ENCODE results near the gene ANKH.

Gene ANKH

DNA sequence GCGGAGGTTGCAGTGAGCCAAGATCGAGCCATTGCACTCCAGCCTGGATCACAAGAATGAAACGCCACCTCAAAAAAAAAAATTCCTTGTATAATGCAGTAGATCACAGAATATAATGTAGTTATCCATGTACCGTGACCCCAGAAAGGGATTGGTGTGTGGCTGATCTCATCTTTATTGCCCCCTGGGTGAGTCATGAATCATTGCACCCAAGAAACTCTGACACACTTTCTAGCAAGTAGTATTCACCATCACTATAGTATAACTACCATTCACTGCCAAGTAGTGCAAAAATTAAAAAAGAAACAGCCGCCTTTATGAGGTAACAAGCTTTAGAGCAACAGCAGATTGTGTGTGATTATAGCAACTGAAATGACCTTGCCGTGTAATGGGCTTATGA lies 23.7 kb upstream of the ANKH start:
- Histone ChIP-seq H3K27ac (no peak overlapping the region), H3K9me3 (ENCODE audit: low read depth, low read length) (no peaks in the 10 kb centered on the region), H3K9ac (ENCODE audit: insufficient read length) (no peak overlapping the region), H3K4me3 (no peak overlapping the region), H3K36me3 (ENCODE audit: insufficient read depth, low read length) (no peaks in the 10 kb centered on the region)
- no peak for DNase-seq (ENCODE audit: low read depth, low spot score)
- TF ChIP-seq POLR2AphosphoS5 (IDR thresholded peaks at IDR 0.05; ENCODE audit: borderline replicate concordance, low read depth, low read length), result no peak
- no peak for TF ChIP-seq EZH2 (IDR thresholded peaks at IDR 0.05)

DNA sequence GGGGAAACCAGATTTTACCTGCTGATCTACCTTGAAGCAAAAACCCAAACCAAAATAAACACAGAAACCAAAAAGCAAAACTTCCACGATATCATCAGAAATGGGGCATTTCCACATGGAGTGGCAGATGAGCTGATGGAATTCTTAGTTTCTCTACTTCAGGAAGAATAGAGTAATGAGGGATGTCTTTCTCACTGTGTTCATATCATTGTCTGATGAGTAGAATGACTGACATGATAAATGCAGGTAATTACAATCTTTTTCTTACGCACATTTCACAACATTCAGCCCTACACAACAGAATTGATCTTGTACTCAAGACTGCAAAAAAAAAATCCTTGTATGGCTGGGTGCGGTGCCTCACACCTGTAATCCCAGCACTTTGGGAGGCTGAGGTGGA lies 23.2 kb upstream of the ANKH start:
- no peak for TF ChIP-seq FOXP2 (optimal IDR thresholded peaks at IDR 0.05; ENCODE audit: control extremely low read depth, extremely low read length, insufficient read depth)
- no peak for TF ChIP-seq EZH2 (IDR thresholded peaks at IDR 0.05)
- TF ChIP-seq POLR2AphosphoS5 (IDR thresholded peaks at IDR 0.05; ENCODE audit: borderline replicate concordance, low read depth, low read length), result no peak
- Histone ChIP-seq H3K9me3 (ENCODE audit: low read depth, low read length) (no peaks in the 10 kb centered on the region), H3K9ac (ENCODE audit: insufficient read length) (no peak overlapping the region), H3K36me3 (ENCODE audit: insufficient read depth, low read length) (no peaks in the 10 kb centered on the region), H3K4me3 (no peak overlapping the region), H3K27ac (no peak overlapping the region)
- DNase-seq (ENCODE audit: low read depth, low spot score), result no peak

DNA sequence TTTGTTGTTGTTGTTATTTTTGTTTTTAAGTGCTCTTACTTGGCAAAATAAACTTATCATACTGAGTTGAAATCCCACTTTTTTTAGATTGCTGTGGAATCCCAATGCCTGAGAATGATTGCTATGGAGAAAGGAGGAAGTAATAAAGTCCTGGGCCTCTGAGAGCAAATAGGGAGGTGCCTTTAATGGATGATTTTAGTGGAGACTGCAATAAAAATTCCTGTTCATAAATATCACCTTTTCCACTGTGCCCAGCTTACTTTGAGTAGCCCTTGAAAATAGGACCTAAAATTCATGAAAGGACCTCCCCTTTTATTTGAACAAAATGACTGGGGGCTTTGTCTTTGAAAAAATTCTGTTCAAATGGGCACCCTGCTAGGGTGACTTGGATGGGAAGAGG lies 21.8 kb upstream of the ANKH start:
- Histone ChIP-seq H3K9me3 (ENCODE audit: low read depth, low read length) (no peaks in the 10 kb centered on the region), H3K9ac (ENCODE audit: insufficient read length) (no peak overlapping the region), H3K27ac (no peak overlapping the region), H3K4me3 (no peak overlapping the region), H3K36me3 (ENCODE audit: insufficient read depth, low read length) (no peaks in the 10 kb centered on the region)
- DNase-seq (ENCODE audit: low read depth, low spot score), result no peak
- TF ChIP-seq EZH2 (IDR thresholded peaks at IDR 0.05) (no peak), FOXP2 (optimal IDR thresholded peaks at IDR 0.05; ENCODE audit: control extremely low read depth, extremely low read length, insufficient read depth) (no peak), POLR2AphosphoS5 (IDR thresholded peaks at IDR 0.05; ENCODE audit: borderline replicate concordance, low read depth, low read length) (no peak)

DNA sequence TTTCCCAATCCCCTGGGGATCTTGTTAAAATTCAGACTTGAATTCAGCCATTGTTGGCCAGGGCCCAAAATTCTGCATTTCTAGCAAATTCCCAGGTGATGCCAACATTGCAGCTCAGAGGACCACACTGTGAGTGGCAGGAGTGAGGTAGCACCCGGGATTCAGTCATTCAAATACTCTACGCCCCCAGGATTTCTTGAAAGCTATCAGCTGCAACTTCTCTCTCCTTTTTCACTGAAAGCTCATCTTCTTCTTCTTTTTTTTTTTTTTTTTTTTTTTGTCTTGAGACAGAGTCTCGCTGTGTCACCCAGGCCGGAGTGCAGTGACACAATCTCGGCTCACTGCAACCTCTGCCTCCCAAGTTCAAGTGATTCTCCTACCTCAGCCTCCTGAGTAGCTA lies 19.3 kb upstream of the ANKH start:
- no peak for DNase-seq (ENCODE audit: low read depth, low spot score)
- Histone ChIP-seq H3K36me3 (ENCODE audit: insufficient read depth, low read length) (no peaks in the 10 kb centered on the region), H3K9me3 (ENCODE audit: low read depth, low read length) (no peaks in the 10 kb centered on the region), H3K27ac (no peak overlapping the region), H3K4me3 (no peak overlapping the region), H3K9ac (ENCODE audit: insufficient read length) (no peak overlapping the region)
- no peak for TF ChIP-seq EZH2 (IDR thresholded peaks at IDR 0.05)
- no peak for TF ChIP-seq FOXP2 (optimal IDR thresholded peaks at IDR 0.05; ENCODE audit: control extremely low read depth, extremely low read length, insufficient read depth)
- no peak for TF ChIP-seq POLR2AphosphoS5 (IDR thresholded peaks at IDR 0.05; ENCODE audit: borderline replicate concordance, low read depth, low read length)

DNA sequence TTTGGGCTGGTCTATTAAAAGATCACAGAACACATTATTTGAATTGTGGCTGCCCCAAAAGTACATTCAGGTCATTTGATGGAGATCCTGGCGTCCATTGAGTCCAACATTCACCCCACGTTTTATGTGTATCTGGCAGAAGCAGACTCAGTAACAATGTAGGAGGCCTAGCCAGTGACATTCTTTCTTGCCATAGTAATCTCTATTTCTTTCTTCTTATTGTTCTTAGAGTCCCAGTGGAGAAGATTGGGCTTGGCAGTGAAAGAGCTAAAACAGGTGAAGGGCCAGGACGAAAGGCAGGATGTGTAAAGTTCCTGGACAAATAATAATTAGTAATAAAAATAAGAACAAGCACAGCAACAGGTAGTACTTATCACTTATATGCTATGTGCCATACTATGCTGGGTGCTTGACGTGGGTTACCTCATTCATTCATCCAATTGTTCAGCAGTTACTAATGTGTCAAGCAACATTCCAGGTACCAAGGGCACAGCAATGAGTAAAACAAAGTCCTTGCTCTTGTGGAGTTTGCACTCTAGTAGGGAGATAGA lies 12.6 kb upstream of the ANKH start:
- Histone ChIP-seq H3K9ac (ENCODE audit: insufficient read length) (no peak overlapping the region), H3K9me3 (ENCODE audit: low read depth, low read length) (no peaks in the 10 kb centered on the region), H3K4me3 (no peak overlapping the region), H3K36me3 (ENCODE audit: insufficient read depth, low read length) (no peaks in the 10 kb centered on the region), H3K27ac (no peak overlapping the region)
- no peak for DNase-seq (ENCODE audit: low read depth, low spot score)
- TF ChIP-seq EZH2 (IDR thresholded peaks at IDR 0.05) (no peak), POLR2AphosphoS5 (IDR thresholded peaks at IDR 0.05; ENCODE audit: borderline replicate concordance, low read depth, low read length) (no peak), FOXP2 (optimal IDR thresholded peaks at IDR 0.05; ENCODE audit: control extremely low read depth, extremely low read length, insufficient read depth) (no peak)

DNA sequence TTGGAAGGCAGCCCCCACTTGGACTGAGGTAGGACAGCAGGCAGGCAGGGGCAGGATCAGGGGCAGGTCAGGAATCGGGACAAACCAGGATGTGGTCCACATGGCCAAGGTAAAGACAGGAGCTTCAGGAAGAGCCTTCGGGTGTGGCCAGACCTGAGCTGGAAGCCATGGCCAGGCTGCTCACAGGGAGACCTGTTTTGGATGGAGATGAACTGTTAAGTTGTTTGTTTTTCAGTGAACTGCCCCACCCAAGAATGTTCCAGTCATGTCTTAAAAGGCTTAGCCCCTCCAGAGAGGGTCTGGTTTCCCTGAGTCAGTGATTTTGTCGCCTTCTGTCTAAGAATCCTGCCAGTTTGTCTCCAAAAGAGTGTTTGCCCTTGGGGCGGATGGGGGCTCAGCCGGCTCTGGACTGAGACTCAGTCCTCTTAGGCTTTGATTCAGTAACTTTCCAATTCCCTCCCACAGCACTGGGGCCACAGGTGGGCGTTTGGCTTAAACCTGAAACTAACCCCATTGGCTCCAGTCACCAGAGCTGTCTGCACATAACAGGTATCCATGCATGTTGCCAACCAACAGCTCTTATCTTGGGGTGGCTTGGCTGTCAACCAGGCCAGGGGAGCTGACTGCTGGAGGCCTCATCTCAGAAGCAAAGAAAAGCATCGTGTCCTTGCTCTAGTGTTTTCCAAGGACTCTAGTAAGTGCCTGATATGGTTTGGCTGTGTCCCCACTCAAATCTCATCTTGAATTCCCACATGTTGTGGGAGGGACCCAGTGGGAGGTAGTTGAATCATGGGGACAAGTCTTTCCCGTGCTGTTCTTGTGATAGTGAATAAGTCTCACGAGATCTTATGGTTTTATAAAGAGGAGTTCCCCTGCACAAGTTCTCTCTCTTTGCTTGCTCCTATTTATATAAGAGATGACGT lies 11.3 kb upstream of the ANKH start:
- TF ChIP-seq POLR2AphosphoS5 (IDR thresholded peaks at IDR 0.05; ENCODE audit: borderline replicate concordance, low read depth, low read length) (no peak), FOXP2 (optimal IDR thresholded peaks at IDR 0.05; ENCODE audit: control extremely low read depth, extremely low read length, insufficient read depth) (no peak), EZH2 (IDR thresholded peaks at IDR 0.05) (no peak)
- no peak overlapping the region for H3K27ac ChIP-seq
- H3K4me3 ChIP-seq, result no peak overlapping the region
- H3K9ac ChIP-seq (ENCODE audit: insufficient read length), result no peak overlapping the region
- no peaks in the 10 kb centered on the region for H3K36me3 ChIP-seq (ENCODE audit: insufficient read depth, low read length)
- H3K9me3 ChIP-seq (ENCODE audit: low read depth, low read length), result no peaks in the 10 kb centered on the region
- no peak for DNase-seq (ENCODE audit: low read depth, low spot score)

DNA sequence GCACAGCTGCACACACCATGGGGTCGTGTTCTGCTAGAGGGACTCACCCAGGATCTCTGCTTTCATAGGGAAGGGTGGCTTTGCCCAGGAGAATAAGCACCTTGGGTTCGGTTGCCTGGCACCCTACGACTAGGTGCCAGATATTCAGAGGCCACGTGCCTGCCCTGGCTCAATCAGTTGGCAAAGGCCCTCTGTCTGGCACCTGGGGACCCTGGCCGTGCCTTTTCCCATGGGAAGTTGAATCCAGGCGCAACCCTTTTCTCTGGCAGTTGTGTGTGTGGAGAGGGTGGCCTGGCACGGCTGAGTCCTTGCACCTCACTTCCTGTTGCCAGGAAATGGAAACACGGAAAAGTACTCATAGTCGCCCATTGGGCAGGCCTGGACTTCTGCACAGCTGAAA lies 10.2 kb upstream of the ANKH start:
- no peaks in the 10 kb centered on the region for H3K36me3 ChIP-seq (ENCODE audit: insufficient read depth, low read length)
- H3K4me3 ChIP-seq, result no peak overlapping the region
- H3K27ac ChIP-seq, result no peak overlapping the region
- no peaks in the 10 kb centered on the region for H3K9me3 ChIP-seq (ENCODE audit: low read depth, low read length)
- DNase-seq (ENCODE audit: low read depth, low spot score), result no peak
- H3K9ac ChIP-seq (ENCODE audit: insufficient read length), result no peak overlapping the region
- no peak for TF ChIP-seq FOXP2 (optimal IDR thresholded peaks at IDR 0.05; ENCODE audit: control extremely low read depth, extremely low read length, insufficient read depth)
- no peak for TF ChIP-seq POLR2AphosphoS5 (IDR thresholded peaks at IDR 0.05; ENCODE audit: borderline replicate concordance, low read depth, low read length)
- no peak for TF ChIP-seq EZH2 (IDR thresholded peaks at IDR 0.05)

DNA sequence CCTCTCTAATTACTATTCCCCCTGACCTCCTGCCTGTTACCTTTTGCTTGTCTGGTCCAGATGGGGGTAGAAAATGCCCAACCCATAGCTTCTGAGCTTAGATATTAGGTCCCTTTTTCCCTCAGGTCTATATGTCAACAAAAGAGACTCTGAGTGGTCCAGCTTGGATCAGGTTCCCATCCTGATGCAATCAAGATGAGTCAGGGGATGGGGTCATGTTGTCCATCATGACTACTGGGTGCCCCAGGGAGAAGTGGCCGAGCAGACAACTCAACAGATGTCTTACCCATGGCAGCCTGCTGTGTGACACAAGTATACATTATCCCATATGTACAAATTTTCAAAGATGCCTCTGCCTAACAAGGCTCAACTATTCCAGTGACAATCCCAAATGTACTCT lies 9.1 kb upstream of the ANKH start:
- H3K27ac ChIP-seq, result no peak overlapping the region
- no peaks in the 10 kb centered on the region for H3K9me3 ChIP-seq (ENCODE audit: low read depth, low read length)
- H3K4me3 ChIP-seq, result no peak overlapping the region
- TF ChIP-seq FOXP2 (optimal IDR thresholded peaks at IDR 0.05; ENCODE audit: control extremely low read depth, extremely low read length, insufficient read depth) (no peak), POLR2AphosphoS5 (IDR thresholded peaks at IDR 0.05; ENCODE audit: borderline replicate concordance, low read depth, low read length) (no peak), EZH2 (IDR thresholded peaks at IDR 0.05) (no peak)
- no peaks in the 10 kb centered on the region for H3K36me3 ChIP-seq (ENCODE audit: insufficient read depth, low read length)
- no peak for DNase-seq (ENCODE audit: low read depth, low spot score)
- H3K9ac ChIP-seq (ENCODE audit: insufficient read length), result no peak overlapping the region

Data from SK-N-MC (cell line).